ENCODE results near the gene TJP1.

The TJP1 gene

GRCh38 chr15:29686445-29687203, 135.6 kb downstream of the TJP1 start:
- in situ Hi-C loops (cut with HindIII; ENCODE audit: low sequenced_read_pairs) = no loop called here
- DNase-seq (ENCODE audit: low read depth, low spot score) = no peak
- H3K4me3 ChIP-seq (ENCODE audit: low read depth, low read length) = no peak overlapping the region
- TF ChIP-seq CTCF (IDR thresholded peaks at IDR 0.05; ENCODE audit: low read depth, low read length) = no peak

GRCh38 chr15:29686079-29686425, 136.2 kb downstream of the TJP1 start:
- DNase-seq (ENCODE audit: low read depth, low spot score) = no peak
- H3K4me3 ChIP-seq (ENCODE audit: low read depth, low read length) = no peak overlapping the region
- in situ Hi-C loops (cut with HindIII; ENCODE audit: low sequenced_read_pairs) = no loop called here
- no peak for TF ChIP-seq CTCF (IDR thresholded peaks at IDR 0.05; ENCODE audit: low read depth, low read length)

GRCh38 chr15:29685156-29686078, 136.9 kb downstream of the TJP1 start:
- in situ Hi-C loops (cut with HindIII; ENCODE audit: low sequenced_read_pairs) = no loop called here
- TF ChIP-seq CTCF (IDR thresholded peaks at IDR 0.05; ENCODE audit: low read depth, low read length) = no peak
- DNase-seq (ENCODE audit: low read depth, low spot score) = peak; percentile 68
- H3K4me3 ChIP-seq (ENCODE audit: low read depth, low read length) = no peak overlapping the region

- TF ChIP-seq CTCF (IDR thresholded peaks at IDR 0.05; ENCODE audit: low read depth, low read length) = no peak
- no peak overlapping the region for H3K4me3 ChIP-seq (ENCODE audit: low read depth, low read length)
- in situ Hi-C loops (cut with HindIII; ENCODE audit: low sequenced_read_pairs) = no loop called here
- peak; percentile 33 for DNase-seq (ENCODE audit: low read depth, low spot score)
Measured at GRCh38 chr15:29682781-29683180, 139.5 kb downstream of the TJP1 start.

- no peak for DNase-seq (ENCODE audit: low read depth, low spot score)
- no peak overlapping the region for H3K4me3 ChIP-seq (ENCODE audit: low read depth, low read length)
- TF ChIP-seq CTCF (IDR thresholded peaks at IDR 0.05; ENCODE audit: low read depth, low read length) = no peak
- in situ Hi-C loops (cut with HindIII; ENCODE audit: low sequenced_read_pairs) = no loop called here
Measured at GRCh38 chr15:29682361-29682760, 139.9 kb downstream of the TJP1 start.

GRCh38 chr15:29681946-29682345, 140.3 kb downstream of the TJP1 start:
- H3K4me3 ChIP-seq (ENCODE audit: low read depth, low read length) = no peak overlapping the region
- no peak for TF ChIP-seq CTCF (IDR thresholded peaks at IDR 0.05; ENCODE audit: low read depth, low read length)
- DNase-seq (ENCODE audit: low read depth, low spot score) = no peak
- in situ Hi-C loops (cut with HindIII; ENCODE audit: low sequenced_read_pairs) = no loop called here

Data from astrocyte of the spinal cord (primary cell).